ENCODE measurements around the gene CHMP1B.

Gene CHMP1B

DNA sequence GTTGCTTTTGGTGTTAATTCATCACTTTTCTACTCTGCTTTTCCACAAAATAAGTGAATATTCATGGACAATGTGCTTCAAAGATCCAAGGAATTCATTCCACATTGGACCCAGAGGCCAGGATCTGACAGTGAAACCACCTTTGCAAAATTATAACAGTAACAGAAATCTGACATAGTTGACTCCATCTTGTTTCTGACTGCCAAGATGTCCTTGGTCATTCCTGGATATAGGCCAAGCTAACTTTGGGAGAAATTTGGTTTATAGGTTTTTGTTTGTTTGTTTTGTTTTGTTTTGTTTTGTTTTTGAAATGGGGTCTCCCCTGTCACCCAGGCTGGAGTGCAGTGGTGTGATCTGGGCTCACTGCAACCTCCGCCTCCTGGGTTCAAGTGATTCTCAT is 46.6 kb downstream of the CHMP1B start:
- TF ChIP-seq CTCF (IDR thresholded peaks at IDR 0.05; ENCODE audit: control insufficient read depth, extremely low read depth, insufficient read depth) = no peak
- no peak for DNase-seq (ENCODE audit: low read depth)
- no peak overlapping the region for H3K4me3 ChIP-seq (ENCODE audit: low read depth, low read length)

- H3K4me3 ChIP-seq (ENCODE audit: low read depth, low read length) = no peak overlapping the region
- no peak for TF ChIP-seq CTCF (IDR thresholded peaks at IDR 0.05; ENCODE audit: control insufficient read depth, extremely low read depth, insufficient read depth)
- DNase-seq (ENCODE audit: low read depth) = no peak
Observed at GRCh38 chr18:11899063-11899462, 47.9 kb downstream of the CHMP1B start.

- DNase-seq (ENCODE audit: low read depth) = no peak
- no peak for TF ChIP-seq CTCF (IDR thresholded peaks at IDR 0.05; ENCODE audit: control insufficient read depth, extremely low read depth, insufficient read depth)
- H3K4me3 ChIP-seq (ENCODE audit: low read depth, low read length) = no peak overlapping the region
Observed at GRCh38 chr18:11901826-11902438, 50.7 kb downstream of the CHMP1B start.

DNA sequence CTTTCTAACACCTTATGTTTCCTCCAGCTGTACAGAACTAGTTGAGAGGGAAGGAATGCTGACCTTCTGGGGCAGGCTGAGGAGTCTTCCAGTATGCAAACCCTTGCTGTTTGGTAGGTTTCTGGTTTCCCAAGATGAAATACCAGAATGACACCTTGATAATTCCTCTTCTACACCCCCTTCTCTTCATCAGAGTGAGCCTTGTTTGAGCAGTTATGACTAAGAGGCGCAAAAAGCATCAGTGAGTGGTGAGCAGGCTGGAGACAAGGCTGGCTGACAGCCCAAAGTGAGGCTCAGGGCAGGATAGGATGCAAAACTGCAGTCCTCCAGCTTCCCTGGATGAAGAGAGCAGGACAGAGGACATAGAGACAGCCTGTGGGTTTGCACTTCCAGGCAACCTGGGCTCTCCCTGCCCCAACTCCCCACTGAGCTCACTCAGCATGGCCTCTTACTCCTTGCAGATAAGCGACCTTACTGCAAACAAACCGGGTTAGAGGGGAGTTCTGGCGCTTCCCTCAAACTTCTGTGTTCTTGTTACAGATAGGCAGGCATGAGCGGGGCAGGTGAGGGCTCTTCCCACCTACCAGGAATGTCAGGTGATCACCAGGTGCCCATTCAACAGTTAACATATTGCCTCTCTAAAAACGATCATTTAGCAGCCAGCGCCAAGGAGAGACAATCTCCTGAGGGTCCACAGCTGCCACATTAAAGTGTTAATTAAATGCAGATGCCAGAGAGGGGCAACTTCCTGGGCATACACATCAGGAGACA is 51.5 kb downstream of the CHMP1B start:
- no peak for DNase-seq (ENCODE audit: low read depth)
- no peak for TF ChIP-seq CTCF (IDR thresholded peaks at IDR 0.05; ENCODE audit: control insufficient read depth, extremely low read depth, insufficient read depth)
- no peak overlapping the region for H3K4me3 ChIP-seq (ENCODE audit: low read depth, low read length)
